Epithelial cell of proximal tubule (primary cell): ENCODE results near the gene ADCY9. TPM values are rescaled to one million over a fixed set of nuclear protein-coding genes. Genes with fewer than 3 reads are reported as not detected.

Experiments used
- DNase-seq: peaks from one replicate; pipeline ENCODE4 v3.0.0-alpha.2; 2011; ENCODE audit warnings: low read depth
- H3K4me3 ChIP-seq: 2 replicates; pipeline ENCODE4 v1.5.1; 2011; ENCODE audit warnings: low read depth, mild to moderate bottlenecking, low read length
- CTCF ChIP-seq: conservative IDR thresholded peaks from 2 replicates; pipeline ENCODE4 v1.5.1; 2012; ENCODE audit warnings: low read depth, mild to moderate bottlenecking, low read length
- total RNA-seq: library from RNA; depleted of rRNA; stranded (reverse); fragments of >200 nt; gene quantifications from 2 replicates; pipeline ENCODE4 v1.2.3, GENCODE V29; 2015

ADCY9 gene
- total RNA-seq, 1 donor from 2014 or later = 6.8 TPM

- no peak overlapping the region for H3K4me3 ChIP-seq
- no peak for DNase-seq
- no peak for TF ChIP-seq CTCF
These were observed 82.3 kb downstream of the ADCY9 start for GRCh38 chr16:4033951-4034350.

- TF ChIP-seq CTCF = no peak
- H3K4me3 ChIP-seq = no peak overlapping the region
- no peak for DNase-seq
These were observed 83.5 kb downstream of the ADCY9 start for GRCh38 chr16:4032768-4033167.

GRCh38 chr16:4028144-4028543, 88.1 kb downstream of the ADCY9 start:
- H3K4me3 ChIP-seq = no peak overlapping the region
- no peak for TF ChIP-seq CTCF
- no peak for DNase-seq

- TF ChIP-seq CTCF = no peak
- no peak for DNase-seq
These were observed 89.4 kb downstream of the ADCY9 start for GRCh38 chr16:4026854-4027253.

GRCh38 chr16:4025428-4025827, 90.8 kb downstream of the ADCY9 start:
- no peak overlapping the region for H3K4me3 ChIP-seq
- TF ChIP-seq CTCF = no peak
- no peak for DNase-seq

More at GRCh38 chr16:4026854-4027253, 89.4 kb downstream of the ADCY9 start:
- H3K4me3 ChIP-seq = no peak overlapping the region

- no peak overlapping the region for H3K4me3 ChIP-seq
- DNase-seq = no peak
- no peak for TF ChIP-seq CTCF
These were observed 94.3 kb downstream of the ADCY9 start for GRCh38 chr16:4021916-4022315.

GRCh38 chr16:4021070-4021779, 95.0 kb downstream of the ADCY9 start:
- DNase-seq = no peak
- no peak for TF ChIP-seq CTCF
- no peak overlapping the region for H3K4me3 ChIP-seq
